ENCODE measurements around the gene TRMT10A.
A peak's percentile ranks its signal among the peaks of the same experiment; 100 is the strongest.

TRMT10A gene
- 2.2 to 9.9 (median 5.1) reads per million in 17 experiments for total RNA-seq

GRCh38 chr4:99563310-99564186 is at the start of gene TRMT10A:
TSS of gene TRMT10A (minus strand) at chr4:99564039. CDS start at chr4:99559338, 4,701 bp downstream.
- peak; percentile 97 to 99 (median 98) for DNase-seq

DNA sequence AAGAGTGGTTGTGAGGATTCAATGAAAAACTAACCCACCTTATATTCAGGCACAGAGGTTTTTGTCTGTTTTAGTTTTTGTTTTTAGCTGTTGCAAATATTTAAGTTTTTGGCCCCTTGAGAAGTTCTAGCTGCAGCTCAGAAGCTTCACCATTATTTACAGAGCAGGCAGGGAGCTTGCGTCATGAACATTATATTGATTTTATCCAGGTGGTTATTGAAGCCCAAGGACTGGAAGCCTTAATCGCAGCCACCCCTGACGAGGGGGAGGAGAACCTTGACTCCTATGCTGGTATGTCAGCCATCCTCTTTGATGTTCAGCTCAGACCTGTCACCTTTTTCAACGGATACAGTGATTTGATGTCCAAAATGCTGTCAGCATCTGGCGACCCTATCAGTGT is 48.9 kb upstream of the TRMT10A start:
- no peak for DNase-seq

GRCh38 chr4:99612281-99612680 is 48.4 kb upstream of the TRMT10A start:
- DNase-seq, result no peak

- DNase-seq, result no peak
Observed at GRCh38 chr4:99610605-99611175, 46.9 kb upstream of the TRMT10A start.

DNA sequence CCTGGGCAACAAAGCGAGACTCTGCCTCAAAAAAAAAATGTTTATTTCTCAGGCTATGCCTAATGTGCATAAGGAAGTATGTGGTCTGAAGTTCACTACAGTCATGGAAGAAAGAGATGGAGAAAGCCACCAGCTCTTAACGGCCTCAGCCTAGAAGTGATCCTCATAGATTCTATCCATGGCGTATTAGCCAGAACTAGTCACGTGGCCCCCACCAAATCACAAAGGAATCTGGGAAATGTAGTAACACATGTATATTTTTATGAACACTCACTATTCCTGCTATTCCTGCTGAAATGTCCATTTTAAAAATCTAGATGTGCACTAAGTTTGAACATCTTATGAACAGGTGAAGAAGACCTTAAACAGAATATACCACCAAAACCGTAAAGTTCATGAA is 44.6 kb upstream of the TRMT10A start:
- no peak for DNase-seq

DNA sequence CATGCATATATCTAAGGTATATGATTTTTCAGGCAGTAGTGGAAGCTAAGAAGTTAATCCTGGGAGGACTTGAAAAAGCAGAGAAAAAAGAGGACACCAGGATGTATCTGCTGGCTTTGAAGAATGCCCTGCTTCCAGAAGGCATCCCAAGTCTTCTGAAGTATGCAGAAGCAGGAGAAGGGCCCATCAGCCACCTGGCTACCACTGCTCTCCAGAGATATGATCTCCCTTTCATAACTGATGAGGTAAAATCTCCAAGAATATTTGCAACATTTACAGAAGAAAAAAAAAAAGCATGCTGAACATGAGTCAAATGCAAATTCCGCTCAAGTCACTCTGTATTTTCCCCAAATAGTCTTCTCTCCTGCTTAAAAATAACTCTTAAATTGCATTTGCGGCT is 42.9 kb upstream of the TRMT10A start:
- DNase-seq, result no peak

GRCh38 chr4:99594818-99595217 is 31.0 kb upstream of the TRMT10A start:
- no peak for DNase-seq

DNA sequence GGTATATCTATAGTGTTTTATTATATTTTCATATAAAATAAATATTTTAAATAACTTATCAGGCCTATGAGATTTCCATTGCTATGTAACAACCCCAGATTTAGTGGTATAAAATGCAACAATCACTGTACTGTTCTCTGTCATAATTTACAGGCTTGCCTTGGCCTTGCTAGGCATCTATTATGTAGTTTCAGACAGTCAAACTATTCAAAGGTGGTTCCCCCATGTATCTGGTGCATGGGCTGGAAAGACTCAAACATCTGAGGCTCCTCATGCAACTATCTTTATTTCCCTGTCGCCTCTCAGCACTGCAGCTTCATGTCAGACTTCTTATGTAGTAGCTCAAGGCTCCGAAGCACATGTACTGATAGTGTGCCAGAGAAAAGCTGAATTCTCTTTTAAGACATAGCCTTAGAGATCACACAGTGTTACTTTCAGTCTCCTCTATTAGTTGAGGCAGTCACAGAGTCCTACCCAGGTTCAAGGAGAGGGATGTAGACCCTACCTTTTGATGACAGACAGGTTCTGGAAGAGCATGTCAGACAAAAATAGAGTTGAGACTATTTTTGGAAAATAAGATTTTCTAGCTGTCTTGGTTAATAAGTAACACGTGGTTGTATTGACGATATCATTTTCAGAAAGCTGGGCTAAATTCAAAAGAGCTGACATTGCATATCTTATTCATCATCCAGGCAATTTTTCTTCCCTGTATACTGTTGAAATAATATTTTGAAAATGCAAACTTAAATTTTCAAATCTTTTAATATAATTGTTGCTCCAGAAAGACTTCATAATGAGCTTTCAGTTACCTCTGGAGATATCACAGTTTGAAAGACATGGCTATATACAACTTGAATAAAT is 30.2 kb upstream of the TRMT10A start:
- DNase-seq, result no peak

- DNase-seq, result no peak
Observed at GRCh38 chr4:99591757-99592156, 27.9 kb upstream of the TRMT10A start.

DNA sequence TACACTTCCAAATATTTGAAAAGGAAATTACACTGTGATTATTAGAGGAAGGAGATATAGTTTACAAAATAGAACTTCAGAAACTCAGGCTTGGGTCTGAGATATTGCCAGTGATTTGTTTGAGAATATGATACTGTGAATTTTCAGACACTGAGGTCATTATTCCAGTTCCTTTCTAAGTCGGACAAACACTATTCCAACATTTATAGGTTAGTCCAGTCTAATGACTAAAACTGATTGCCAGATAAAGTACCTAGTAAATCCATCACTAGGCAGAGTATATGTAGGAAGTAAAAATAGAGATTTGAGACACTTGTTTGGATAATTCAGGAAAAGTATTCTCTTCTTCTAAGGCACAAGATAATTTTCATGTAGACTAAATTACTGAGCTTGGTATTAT is 24.0 kb upstream of the TRMT10A start:
- DNase-seq, result no peak

DNA sequence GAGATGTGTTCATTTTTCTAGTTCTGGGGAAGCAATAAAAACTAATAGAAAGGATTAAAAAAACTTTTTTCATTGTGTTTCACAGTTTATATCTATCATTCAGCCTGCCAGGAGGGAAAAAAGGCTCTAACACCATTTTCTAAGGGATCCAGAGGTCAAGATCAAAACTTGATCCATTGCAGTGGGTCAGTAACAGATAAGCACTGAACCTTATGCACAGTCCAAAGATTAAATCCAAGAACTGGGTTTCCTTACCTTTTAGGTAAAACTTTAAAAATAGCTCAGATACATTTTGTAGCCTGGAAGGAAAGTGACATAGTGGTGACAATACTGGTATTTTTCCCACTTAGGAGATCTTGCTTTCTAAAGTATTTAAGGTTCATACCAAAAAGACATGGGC is 23.5 kb upstream of the TRMT10A start:
- DNase-seq, result no peak

DNA sequence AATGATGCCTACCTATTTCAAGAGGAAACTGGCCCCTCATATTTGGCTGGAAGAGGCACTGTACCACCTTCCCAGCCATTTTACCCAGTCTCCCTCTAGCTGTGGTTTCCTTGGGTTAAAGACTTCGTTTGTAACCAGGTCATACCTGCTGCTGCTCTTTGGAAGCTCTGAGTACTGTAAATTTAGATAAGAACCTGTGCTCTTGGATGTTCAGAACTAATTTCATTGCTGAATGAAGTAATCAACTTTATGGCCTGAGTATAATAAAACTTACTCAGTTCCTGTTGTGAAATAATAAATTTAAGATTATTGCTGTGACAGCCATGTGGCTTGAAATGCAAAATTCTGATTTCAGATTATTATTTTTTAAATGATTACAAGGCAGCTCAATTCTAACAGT is 23.0 kb upstream of the TRMT10A start:
- no peak for DNase-seq

DNA sequence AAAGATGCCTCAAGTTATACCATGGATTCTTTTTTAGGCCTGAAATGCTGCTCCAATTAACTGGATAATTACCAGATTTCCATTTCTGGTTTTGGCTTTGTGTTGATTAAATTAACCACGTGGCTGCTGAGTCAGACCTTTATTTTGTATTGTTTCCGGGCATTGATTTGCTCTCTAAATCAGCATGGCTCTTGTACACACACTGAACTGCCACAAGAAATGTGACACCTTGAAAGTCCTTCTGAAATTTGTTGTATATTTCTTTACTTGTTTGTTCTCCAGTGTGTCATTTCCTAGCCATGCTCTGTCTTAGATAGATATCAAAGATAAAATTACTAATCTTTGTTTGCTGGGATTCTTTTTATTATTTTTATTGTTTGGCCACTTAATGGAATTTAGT is 22.5 kb upstream of the TRMT10A start:
- no peak for DNase-seq

GRCh38 chr4:99585516-99585915 is 21.7 kb upstream of the TRMT10A start:
- DNase-seq, result no peak

- no peak for DNase-seq
Observed at GRCh38 chr4:99578714-99579113, 14.9 kb upstream of the TRMT10A start.

DNA sequence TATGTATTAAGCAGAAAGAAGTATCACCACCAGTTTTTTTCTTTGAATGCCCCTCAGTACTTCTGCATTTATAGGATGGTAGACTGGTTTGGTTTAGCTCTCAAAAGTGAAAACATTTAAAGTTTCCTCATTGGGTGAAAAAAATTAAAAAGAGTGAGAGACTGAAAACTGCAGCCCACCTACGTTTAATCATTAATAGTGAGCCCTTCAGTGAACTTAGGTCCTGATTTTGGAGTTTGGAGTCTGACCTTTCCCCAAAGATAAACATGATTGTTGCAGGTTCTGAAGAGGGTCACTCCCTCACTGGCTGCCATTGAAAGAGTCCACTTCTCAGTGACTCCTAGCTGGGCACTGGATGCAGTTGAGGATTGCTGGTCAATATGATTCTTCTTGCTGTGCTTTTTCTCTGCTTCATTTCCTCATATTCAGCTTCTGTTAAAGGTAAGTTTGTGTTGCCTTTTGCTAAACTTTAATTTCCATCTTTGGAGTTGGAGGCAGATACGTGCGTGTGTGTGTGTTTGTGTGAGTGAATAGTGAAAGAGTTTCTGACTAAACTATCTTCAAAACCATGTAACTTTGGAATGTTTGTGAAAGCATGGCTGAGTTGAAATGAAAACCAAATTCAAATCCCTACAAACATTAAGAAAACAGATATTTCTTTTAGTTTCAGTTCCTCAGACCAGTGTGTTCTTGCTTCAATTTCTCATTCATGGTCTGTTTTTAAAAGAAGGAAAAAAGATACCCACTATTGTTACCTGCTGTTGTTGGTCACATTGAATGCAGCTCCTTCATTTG is 10.9 kb upstream of the TRMT10A start, which contains the start of gene MTTP:
MTTP (plus strand) TSS at position 295 of the 795 bp plus-strand sequence; CDS start at position 381, 86 bp downstream.
- DNase-seq, result no peak

DNA sequence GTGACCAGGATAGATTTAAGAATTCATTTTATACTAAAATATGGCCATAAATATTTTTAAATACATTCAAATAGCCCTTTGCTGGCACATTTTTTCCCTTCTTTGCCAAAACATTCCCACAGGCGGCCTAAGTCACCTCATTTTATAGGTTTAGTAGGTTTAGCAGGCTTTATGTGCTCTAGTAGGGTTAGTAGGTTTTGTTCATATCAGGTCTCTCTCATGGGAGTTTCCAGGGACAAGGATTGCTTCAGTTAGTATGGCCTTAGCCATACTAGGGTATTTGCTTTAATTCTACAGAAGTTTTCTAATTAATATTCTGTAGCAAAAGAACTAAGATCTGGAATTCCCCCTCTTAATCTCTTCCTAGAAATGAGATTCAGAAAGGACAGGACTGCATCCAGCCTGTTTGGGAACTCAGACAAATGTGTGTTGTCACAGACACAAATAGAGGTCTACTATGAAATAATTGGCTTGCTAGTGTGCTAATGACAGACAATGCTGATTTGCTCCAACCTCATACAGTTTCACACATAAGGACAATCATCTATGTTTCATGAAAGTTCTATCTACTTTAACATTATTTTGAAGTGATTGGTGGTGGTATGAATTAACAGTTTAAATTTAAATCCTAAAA is 10.0 kb upstream of the TRMT10A start:
- DNase-seq, result no peak

- no peak for DNase-seq
Observed at GRCh38 chr4:99572527-99573240, 8.8 kb upstream of the TRMT10A start.

DNA sequence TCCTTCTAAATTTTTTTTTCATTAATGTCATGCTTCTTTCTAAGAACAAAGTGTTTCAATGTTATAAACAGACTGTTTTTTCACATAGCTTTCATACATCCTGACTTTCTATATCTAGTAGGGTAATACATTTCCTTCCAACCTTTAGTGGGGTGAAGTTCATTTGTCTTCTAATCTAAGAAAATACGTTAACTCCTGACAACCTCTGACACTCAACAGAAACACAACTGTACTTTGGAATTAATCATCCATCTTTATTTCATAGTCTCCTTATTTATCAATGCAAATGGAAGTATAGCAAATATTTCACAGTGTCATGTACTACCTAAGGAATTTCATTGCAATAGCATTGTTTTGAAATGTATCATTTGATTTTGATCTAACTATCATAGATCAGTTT is 8.0 kb upstream of the TRMT10A start:
- DNase-seq, result no peak

- no peak for DNase-seq
Observed at GRCh38 chr4:99564921-99565320, 1.1 kb upstream of the TRMT10A start.

DNA sequence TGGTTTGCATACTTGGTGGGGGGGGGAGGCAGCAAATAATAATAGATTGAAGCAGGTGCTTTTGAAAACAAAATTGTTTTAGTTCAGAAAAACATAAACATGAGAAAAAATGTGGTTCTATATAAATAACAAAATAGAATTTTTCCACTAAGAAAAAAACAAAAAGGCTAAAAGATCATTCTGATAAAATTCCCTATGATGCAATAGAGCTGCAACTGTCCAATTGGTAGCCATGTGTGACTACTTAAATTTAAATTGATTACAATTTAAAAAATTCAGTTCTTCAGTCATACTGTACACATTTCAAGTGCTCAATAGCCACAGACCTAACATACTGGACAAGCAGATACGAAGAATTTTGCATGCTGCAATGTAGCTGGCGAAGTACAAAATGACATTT is 11.0 kb downstream of the TRMT10A start:
- DNase-seq, result no peak
